Fibroblast of lung (primary cell): ENCODE data around the gene CERK.

Experiments used
- EZH2 ChIP-seq: IDR thresholded peaks from 2 replicates; pipeline ENCODE4 v1.5.1; 2012; ENCODE audit warnings: low read length, control low read depth, mild to moderate bottlenecking; ENCODE audit errors: missing control alignments
- TF ChIP-seq, protein P1 (sequence below), 2 donors: IDR thresholded peaks in 1 of 2; conservative IDR thresholded peaks in 1 of 2; 1 replicate in 1 of 2; 2 replicates in 1 of 2; pipeline ENCODE4 v1.5.1; 2011 to 2012; ENCODE audit warnings: low read length in 2 of 2, control low read depth in 1 of 2, inconsistent platforms in 1 of 2, low read depth in 1 of 2, mild to moderate bottlenecking in 1 of 2

DNA sequence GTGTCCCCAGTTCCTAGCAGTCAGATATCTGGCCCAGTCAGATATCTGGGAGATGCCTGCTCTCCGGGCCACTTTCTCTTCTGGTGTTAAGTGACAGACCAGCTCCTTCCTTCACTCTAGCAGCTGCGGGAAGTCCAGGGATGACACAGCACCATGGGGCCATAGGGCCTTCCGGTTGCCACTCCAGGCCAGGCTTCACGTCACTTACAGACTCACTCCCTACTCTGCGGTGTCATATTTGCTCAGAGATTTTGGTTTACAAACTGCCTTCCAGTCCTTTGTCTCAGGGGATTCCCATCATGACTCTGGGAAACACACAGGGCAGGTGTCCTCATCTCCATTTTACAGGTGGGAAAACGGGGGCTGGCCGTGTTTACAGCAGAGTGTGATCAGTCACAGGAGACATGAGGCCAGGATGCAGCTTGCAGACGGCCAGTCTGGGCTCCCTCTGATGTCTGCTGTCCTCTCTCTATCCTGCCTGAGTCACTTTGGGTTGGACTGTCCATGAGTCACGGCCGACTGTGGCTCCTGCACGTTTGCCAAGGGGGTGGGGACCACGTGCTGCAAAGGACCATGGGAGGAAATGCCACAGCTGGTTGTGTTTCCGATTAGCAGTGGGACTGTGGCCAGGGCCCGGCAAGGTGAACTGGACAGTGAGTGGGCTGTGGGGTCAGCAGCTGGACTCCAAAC is 16.2 kb upstream of the CERK start:
- TF ChIP-seq, protein P1, sequence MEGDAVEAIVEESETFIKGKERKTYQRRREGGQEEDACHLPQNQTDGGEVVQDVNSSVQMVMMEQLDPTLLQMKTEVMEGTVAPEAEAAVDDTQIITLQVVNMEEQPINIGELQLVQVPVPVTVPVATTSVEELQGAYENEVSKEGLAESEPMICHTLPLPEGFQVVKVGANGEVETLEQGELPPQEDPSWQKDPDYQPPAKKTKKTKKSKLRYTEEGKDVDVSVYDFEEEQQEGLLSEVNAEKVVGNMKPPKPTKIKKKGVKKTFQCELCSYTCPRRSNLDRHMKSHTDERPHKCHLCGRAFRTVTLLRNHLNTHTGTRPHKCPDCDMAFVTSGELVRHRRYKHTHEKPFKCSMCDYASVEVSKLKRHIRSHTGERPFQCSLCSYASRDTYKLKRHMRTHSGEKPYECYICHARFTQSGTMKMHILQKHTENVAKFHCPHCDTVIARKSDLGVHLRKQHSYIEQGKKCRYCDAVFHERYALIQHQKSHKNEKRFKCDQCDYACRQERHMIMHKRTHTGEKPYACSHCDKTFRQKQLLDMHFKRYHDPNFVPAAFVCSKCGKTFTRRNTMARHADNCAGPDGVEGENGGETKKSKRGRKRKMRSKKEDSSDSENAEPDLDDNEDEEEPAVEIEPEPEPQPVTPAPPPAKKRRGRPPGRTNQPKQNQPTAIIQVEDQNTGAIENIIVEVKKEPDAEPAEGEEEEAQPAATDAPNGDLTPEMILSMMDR (conservative IDR thresholded peaks at IDR 0.05 in 1 of 2, IDR thresholded peaks at IDR 0.05 in 1 of 2; ENCODE audit: low read depth in 1 of 2, low read length in 2 of 2): no peak
- TF ChIP-seq EZH2: no peak
